HepG2 (cell line): ENCODE results near the gene TAS2R40. TPM values are rescaled to one million over a fixed set of nuclear protein-coding genes. Genes with fewer than 3 reads are reported as not detected.

Experiments
- ATAC-seq: fragments of 200-7000 bp; cut with Tn5 transposase; 3 replicates; pipeline ENCODE4 v1.9.1; 2020; ENCODE audit warnings: mild to moderate bottlenecking, moderate library complexity
- BruUV-seq: library from RNA; stranded (reverse); fragments of 400-500 nt; replicated peaks from 2 replicates; lab custom pipeline; 2021; lab: Mats Ljungman, UMichigan
- CTCF ChIA-PET: fragments of 300-600 bp; formaldehyde crosslinking; extraction: SDS; loops from one replicate; lab custom pipeline; 2021; ENCODE audit warnings: low total read pairs, inconsistent platforms, low intra/inter-chr PET ratio; lab: Yijun Ruan, JAX
- POLR2A ChIA-PET: fragments of 350-600 bp; sonication (Branson Sonifier 250); formaldehyde crosslinking; loops from one replicate; lab custom pipeline; 2020; ENCODE audit warnings: antibody characterized with exemption, inconsistent platforms; lab: Yijun Ruan, JAX
- DNase-seq: peaks from one replicate; pipeline ENCODE4 v3.0.0-alpha.2; 2015; ENCODE audit warnings: low spot score
- FAIRE-seq: peaks from 3 replicates; lab custom pipeline; 2011; peaks lifted over from hg19 to GRCh38; lab: Jason Lieb, UNC
- H2AFZ ChIP-seq: one replicate; pipeline ENCODE4 v1.6.1; 2011; ENCODE audit warnings: low read length, inconsistent platforms
- H3K27ac ChIP-seq: fragments of 300-600 bp; 3 replicates; pipeline ENCODE4 v1.8.0; 2011; ENCODE audit warnings: mixed run types, mild to moderate bottlenecking, mixed read lengths, low read length, inconsistent platforms; ENCODE audit not compliant: insufficient read depth; ENCODE audit errors: extremely low read length
- H3K27me3 ChIP-seq, 2 experiments: fragments of 200-600 bp in 1 of 2; 2 replicates in 1 of 2; 3 replicates in 1 of 2; pipeline versions ENCODE4 v1.6.0 to v1.8.0; 2011; ENCODE audit warnings: low read length in 2 of 2, mild to moderate bottlenecking in 2 of 2, moderate library complexity in 2 of 2, inconsistent platforms in 1 of 2; ENCODE audit not compliant: insufficient read depth in 2 of 2, control insufficient read depth in 1 of 2
- H3K36me3 ChIP-seq, 2 experiments: fragments of 200-600 bp in 1 of 2; replicated peaks in 1 of 2; 2 replicates in 1 of 2; 3 replicates in 1 of 2; pipeline versions ENCODE4 v1.5.1 to v1.8.0; 2011; ENCODE audit warnings: low read length in 2 of 2, inconsistent platforms in 1 of 2; ENCODE audit not compliant: insufficient read depth in 2 of 2, control insufficient read depth in 1 of 2
- H3K4me1 ChIP-seq: 2 replicates; pipeline ENCODE4 v1.5.1; 2012; ENCODE audit warnings: low read length, inconsistent platforms; ENCODE audit not compliant: insufficient read depth
- H3K4me2 ChIP-seq: 2 replicates; pipeline ENCODE4 v1.6.0; 2011; ENCODE audit warnings: low read depth, low read length, inconsistent platforms
- H3K4me3 ChIP-seq, 3 experiments: fragments of 200-600 bp in 1 of 3; sonication (generic), shearing (Covaris generic) in 1 of 3; replicated peaks in 1 of 3; 2 replicates each; pipeline ENCODE4 v1.5.1; 2011 to 2016; ENCODE audit warnings: low read length in 3 of 3, inconsistent platforms in 2 of 3, low read depth in 2 of 3, mild to moderate bottlenecking in 2 of 3, control low read depth in 1 of 3, mixed read lengths in 1 of 3; ENCODE audit not compliant: insufficient read depth in 1 of 3
- H3K79me2 ChIP-seq: one replicate; pipeline ENCODE4 v1.6.1; 2011; ENCODE audit warnings: low read length, inconsistent platforms; ENCODE audit not compliant: insufficient read depth
- H3K9ac ChIP-seq: 2 replicates; pipeline ENCODE4 v1.6.0; 2011; ENCODE audit warnings: mild to moderate bottlenecking, low read depth, low read length, inconsistent platforms; ENCODE audit not compliant: insufficient read depth
- H3K9me3 ChIP-seq: 2 replicates; pipeline ENCODE4 v1.5.1; 2012; ENCODE audit warnings: mild to moderate bottlenecking, low read length
- H4K20me1 ChIP-seq: 2 replicates; pipeline ENCODE4 v1.6.0; 2011; ENCODE audit warnings: inconsistent platforms, mild to moderate bottlenecking, low read length, moderate library complexity; ENCODE audit not compliant: insufficient read depth
- FOSL1 ChIP-seq: sonication (generic); formaldehyde crosslinking; IDR thresholded peaks from 2 replicates; pipeline ENCODE4 v1.9.0; 2021; ENCODE audit warnings: missing genetic modification reagents, borderline replicate concordance
- FOSL2 ChIP-seq: sonication (generic); formaldehyde crosslinking; IDR thresholded peaks from 2 replicates; pipeline ENCODE4 v1.4.0; 2020; ENCODE audit warnings: missing genetic modification reagents
- FOXA1 ChIP-seq, 2 experiments: fragments of 450-650 bp in 1 of 2; sonication (generic) in 1 of 2; formaldehyde crosslinking in 1 of 2; IDR thresholded peaks; 2 replicates each; pipeline versions ENCODE4 v1.4.0 to v1.6.1; 2016 to 2020; ENCODE audit warnings: missing genetic modification reagents in 1 of 2
- FOXA3 ChIP-seq: IDR thresholded peaks from 2 replicates; pipeline ENCODE4 v1.6.1; 2016; ENCODE audit warnings: missing genetic modification reagents, missing compliant biosample characterization
- FOXK1 ChIP-seq: sonication (generic); formaldehyde crosslinking; IDR thresholded peaks from 2 replicates; pipeline ENCODE4 v1.4.0; 2020; ENCODE audit warnings: low read depth, missing genetic modification reagents, borderline replicate concordance
- GATAD2A ChIP-seq: IDR thresholded peaks from 2 replicates; pipeline ENCODE4 v1.6.1; 2016
- HMG20B ChIP-seq: conservative IDR thresholded peaks from 2 replicates; pipeline ENCODE4 v1.6.1; 2016; ENCODE audit warnings: missing genetic modification reagents, missing compliant biosample characterization
- JUND ChIP-seq: sonication (generic); formaldehyde crosslinking; IDR thresholded peaks from 2 replicates; pipeline ENCODE4 v1.8.0; 2022; ENCODE audit warnings: mild to moderate bottlenecking, missing genetic modification reagents
- KDM5B ChIP-seq: sonication (generic); formaldehyde crosslinking; IDR thresholded peaks from 2 replicates; pipeline ENCODE4 v1.4.0; 2020; ENCODE audit warnings: missing genetic modification reagents, mild to moderate bottlenecking, borderline replicate concordance
- MATR3 ChIP-seq: sonication (generic); formaldehyde crosslinking; IDR thresholded peaks from 2 replicates; pipeline ENCODE4 v1.4.0; 2020; ENCODE audit warnings: missing genetic modification reagents
- MLLT10 ChIP-seq: sonication (generic); formaldehyde crosslinking; IDR thresholded peaks from 2 replicates; pipeline ENCODE4 v1.4.0; 2020; ENCODE audit warnings: missing genetic modification reagents
- MYNN ChIP-seq: sonication (generic); formaldehyde crosslinking; IDR thresholded peaks from 2 replicates; pipeline ENCODE4 v1.4.0; 2020; ENCODE audit warnings: mild to moderate bottlenecking, low read depth, missing genetic modification reagents
- NCOR1 ChIP-seq: fragments of 200-600 bp; sonication (generic); IDR thresholded peaks from 2 replicates; pipeline ENCODE4 v1.7.0; 2017; ENCODE audit warnings: antibody characterized with exemption, low read length, borderline replicate concordance
- NFE2 ChIP-seq: sonication (generic); formaldehyde crosslinking; IDR thresholded peaks from 2 replicates; pipeline ENCODE4 v1.4.0; 2020; ENCODE audit warnings: missing genetic modification reagents
- NFYB ChIP-seq: sonication (generic); formaldehyde crosslinking; IDR thresholded peaks from 2 replicates; pipeline ENCODE4 v1.4.0; 2020; ENCODE audit warnings: missing genetic modification reagents
- SAP130 ChIP-seq: IDR thresholded peaks from 2 replicates; pipeline ENCODE4 v1.6.1; 2016; ENCODE audit warnings: low read depth
- TAF15 ChIP-seq: fragments of 200-400 bp; formaldehyde crosslinking; IDR thresholded peaks from one replicate; pipeline ENCODE4 v1.6.1; 2018; ENCODE audit warnings: mild to moderate bottlenecking, low read depth, low read length; ENCODE audit not compliant: poor library complexity, severe bottlenecking
- ZNF180 ChIP-seq: sonication (generic); formaldehyde crosslinking; IDR thresholded peaks from 2 replicates; pipeline ENCODE4 v1.4.0; 2020; ENCODE audit warnings: low read depth, missing genetic modification reagents, borderline replicate concordance
- ZNF75D ChIP-seq: sonication (generic); formaldehyde crosslinking; IDR thresholded peaks from 2 replicates; pipeline ENCODE4 v1.8.1; 2023; ENCODE audit warnings: missing genetic modification reagents, mild to moderate bottlenecking, borderline replicate concordance
- WGBS: methylation state at CpG from one replicate; pipeline ENCODE4 v1.1.6; 2017; ENCODE audit warnings: low lambda C conversion rate; 5-methylcytosine and 5-hydroxymethylcytosine counted together
- in situ Hi-C: cut with HindIII; loops from 2 replicates; pipeline ENCODE4 v1.10.0; 2017; ENCODE audit warnings: low pct_unique_long_range_greater_than_20kb; ENCODE audit not compliant: extremely low pct_ligation_motif_present
- intact Hi-C: fragments of 100-400 bp; cut with micrococcal nuclease; formaldehyde crosslinking; loops from one replicate; pipeline ENCODE4 v1.10.0; 2022; ENCODE audit not compliant: unreplicated experiment
- polyA plus RNA-seq, 8 experiments: library from polyadenylated mRNA; depleted of rRNA in 3 of 8; stranded (reverse) in 7 of 8; unstranded in 1 of 8; fragments of >200 nt; fragmentation: Illumina TruSeq in 4 of 8; extraction: Trizol in 4 of 8; gene quantifications; 2 replicates each; pipeline versions ENCODE4 v1.2.1 to v1.2.3, GENCODE V29; 2011 to 2016; ENCODE audit warnings: low read depth in 4 of 8, missing spikeins in 1 of 8, mixed read lengths in 1 of 8; ENCODE audit not compliant: insufficient read depth in 1 of 8
- total RNA-seq, 5 experiments: library from RNA; depleted of rRNA; stranded (reverse); fragments of >200 nt; fragmentation: Illumina TruSeq; extraction: Trizol; gene quantifications; 2 replicates each; pipeline ENCODE4 v1.2.3, GENCODE V29; 2016; ENCODE audit warnings: low read depth in 1 of 5
- TF ChIP-seq, protein P1 (sequence below): sonication (generic); IDR thresholded peaks from 2 replicates; pipeline ENCODE4 v1.6.1; 2016; ENCODE audit warnings: low read depth, borderline replicate concordance
- TF ChIP-seq, protein P2 (sequence below): sonication (generic); formaldehyde crosslinking; IDR thresholded peaks from 2 replicates; pipeline ENCODE4 v1.8.0; 2022; ENCODE audit warnings: mild to moderate bottlenecking, missing genetic modification reagents, borderline replicate concordance
- TF ChIP-seq, protein P3 (sequence below): sonication (generic); formaldehyde crosslinking; IDR thresholded peaks from 2 replicates; pipeline ENCODE4 v1.8.0; 2022; ENCODE audit warnings: mild to moderate bottlenecking, missing genetic modification reagents, moderate library complexity

TAS2R40 gene
- total and polyA plus RNA-seq, 2 of the 13 experiments (the other 11 are each of a cell fraction or from before 2014, with no cell fraction given) = not detected

DNA sequence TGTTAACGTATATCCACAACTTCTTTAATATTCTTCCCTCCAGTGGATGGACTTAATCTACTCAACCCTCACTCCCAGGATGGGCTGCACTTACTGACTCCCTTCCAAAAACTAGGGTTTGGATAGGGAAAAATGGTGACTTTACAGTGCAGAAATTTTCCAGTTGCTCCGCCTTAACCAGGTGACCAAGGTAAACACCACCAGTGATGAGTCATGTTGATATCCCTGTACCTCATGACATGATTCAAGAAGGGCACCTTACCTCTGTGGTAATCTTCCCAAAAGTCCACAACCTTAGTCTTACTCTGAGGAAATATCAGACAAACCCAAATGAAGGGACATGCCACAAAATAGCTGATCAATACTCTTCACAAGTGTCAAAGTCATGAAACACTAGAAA is 37.9 kb downstream of the TAS2R40 start:
- no peak overlapping the region for H2AFZ ChIP-seq
- CTCF ChIA-PET = no interaction called here
- TF ChIP-seq KDM5B (no peak), SAP130 (CRISPR knock-in tag) (0 out of 2 replicates have a peak, but pooled peaks have one; percentile 29), FOSL1 (CRISPR knock-in tag) (peak; percentile 58; the same call in 1 of the 2 replicates), HMG20B (no peak), JUND (CRISPR knock-in tag) (0 out of 2 replicates have a peak, but pooled peaks have one; percentile 33), ZNF75D (no peak), MYNN (CRISPR knock-in tag) (no peak), GATAD2A (CRISPR knock-in tag) (0 out of 2 replicates have a peak, but pooled peaks have one; percentile 10), MATR3 (no peak), TAF15 (no peak), NCOR1 (no peak), NFYB (CRISPR knock-in tag) (no peak), NFE2 (no peak), FOSL2 (CRISPR knock-in tag) (peak; percentile 89), FOXA1 (IDR thresholded peaks at IDR 0.05) (no peak), FOXA1 (CRISPR knock-in tag; IDR thresholded peaks at IDR 0.05) (peak; percentile 70), FOXA3 (CRISPR knock-in tag) (peak; percentile 76), MLLT10 (CRISPR knock-in tag) (no peak), FOXK1 (CRISPR knock-in tag) (peak; percentile 56; the same call in 1 of the 2 replicates), ZNF180 (no peak)
- TF ChIP-seq, protein P1, sequence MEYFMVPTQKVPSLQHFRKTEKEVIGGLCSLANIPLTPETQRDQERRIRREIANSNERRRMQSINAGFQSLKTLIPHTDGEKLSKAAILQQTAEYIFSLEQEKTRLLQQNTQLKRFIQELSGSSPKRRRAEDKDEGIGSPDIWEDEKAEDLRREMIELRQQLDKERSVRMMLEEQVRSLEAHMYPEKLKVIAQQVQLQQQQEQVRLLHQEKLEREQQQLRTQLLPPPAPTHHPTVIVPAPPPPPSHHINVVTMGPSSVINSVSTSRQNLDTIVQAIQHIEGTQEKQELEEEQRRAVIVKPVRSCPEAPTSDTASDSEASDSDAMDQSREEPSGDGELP = peak; percentile 62; the same call in 1 of the 2 replicates
- TF ChIP-seq, protein P2, sequence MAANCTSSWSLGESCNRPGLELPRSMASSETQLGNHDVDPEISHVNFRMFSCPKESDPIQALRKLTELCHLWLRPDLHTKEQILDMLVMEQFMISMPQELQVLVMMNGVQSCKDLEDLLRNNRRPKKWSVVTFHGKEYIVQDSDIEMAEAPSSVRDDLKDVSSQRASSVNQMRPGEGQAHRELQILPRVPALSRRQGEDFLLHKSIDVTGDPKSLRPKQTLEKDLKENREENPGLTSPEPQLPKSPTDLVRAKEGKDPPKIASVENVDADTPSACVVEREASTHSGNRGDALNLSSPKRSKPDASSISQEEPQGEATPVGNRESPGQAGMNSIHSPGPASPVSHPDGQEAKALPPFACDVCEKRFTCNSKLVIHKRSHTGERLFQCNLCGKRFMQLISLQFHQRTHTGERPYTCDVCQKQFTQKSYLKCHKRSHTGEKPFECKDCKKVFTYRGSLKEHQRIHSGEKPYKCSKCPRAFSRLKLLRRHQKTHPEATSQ (CRISPR knock-in tag) = no peak
- TF ChIP-seq, protein P3, sequence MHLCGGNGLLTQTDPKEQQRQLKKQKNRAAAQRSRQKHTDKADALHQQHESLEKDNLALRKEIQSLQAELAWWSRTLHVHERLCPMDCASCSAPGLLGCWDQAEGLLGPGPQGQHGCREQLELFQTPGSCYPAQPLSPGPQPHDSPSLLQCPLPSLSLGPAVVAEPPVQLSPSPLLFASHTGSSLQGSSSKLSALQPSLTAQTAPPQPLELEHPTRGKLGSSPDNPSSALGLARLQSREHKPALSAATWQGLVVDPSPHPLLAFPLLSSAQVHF (CRISPR knock-in tag) = no peak

More for the DNA sequence above, 37.9 kb downstream of the TAS2R40 start:
- no peak for ATAC-seq
- Histone ChIP-seq H3K9me3 (no peaks in the 10 kb centered on the region), H3K27ac (no peak overlapping the region), H3K36me3 (no peaks in the 10 kb centered on the region), H3K27me3 (no peaks in the 10 kb centered on the region; a peak in 1 of 5 replicates), H3K9ac (no peak overlapping the region), H3K4me1 (peaks cover 32% of the 10 kb centered on the region), H3K4me2 (no peak overlapping the region), H3K79me2 (peaks cover 10% of the 10 kb centered on the region), H4K20me1 (no peaks in the 10 kb centered on the region), H3K4me3 (no peak overlapping the region)
- POLR2A ChIA-PET = no interaction called here
- in situ Hi-C loops (no loop called here), intact Hi-C loops (no loop called here)
- DNase-seq = peak; percentile 30
- WGBS = 40% methylated on average over 2 of the region's 2 CpGs
- no peak for FAIRE-seq
- BruUV-seq = no TSS peak
